GM12878 (cell line): ENCODE data around the gene ESRRG.

Experiments
- BHLHE40 ChIP-seq, 2 experiments: fragments of 450-650 bp in 1 of 2; IDR thresholded peaks; 2 replicates each; pipeline ENCODE4 v1.6.1; 2011 to 2017; ENCODE audit warnings: low read depth in 2 of 2, borderline replicate concordance in 1 of 2, improper control_type of control experiment in 1 of 2, low read length in 1 of 2, mild to moderate bottlenecking in 1 of 2
- CBX5 ChIP-seq: sonication (generic); IDR thresholded peaks from 2 replicates; pipeline ENCODE4 v1.6.1; 2016; ENCODE audit warnings: low read depth, moderate library complexity, mild to moderate bottlenecking, inconsistent platforms
- DPF2 ChIP-seq: fragments of 450-650 bp; IDR thresholded peaks from 2 replicates; pipeline ENCODE4 v1.6.1; 2017; ENCODE audit warnings: mild to moderate bottlenecking
- EP300 ChIP-seq, 2 experiments: fragments of 150-350 bp in 1 of 2; IDR thresholded peaks; 2 replicates each; pipeline ENCODE4 v1.6.1; 2011 to 2012; ENCODE audit warnings: low read depth in 2 of 2, low read length in 2 of 2, borderline replicate concordance in 1 of 2, improper control_type of control experiment in 1 of 2, inconsistent platforms in 1 of 2; ENCODE audit not compliant: control insufficient read depth in 1 of 2
- EZH2 ChIP-seq: IDR thresholded peaks from 2 replicates; pipeline ENCODE4 v1.6.1; 2012; ENCODE audit warnings: low read depth, mild to moderate bottlenecking, control low read depth, inconsistent platforms, low read length, borderline replicate concordance; ENCODE audit not compliant: control insufficient read depth
- MYC ChIP-seq: IDR thresholded peaks from 2 replicates; pipeline ENCODE4 v1.6.1; 2011; ENCODE audit warnings: mild to moderate bottlenecking, low read length, moderate library complexity, inconsistent platforms; ENCODE audit not compliant: insufficient read depth, insufficient replicate concordance, insufficient read length, severe bottlenecking
- POLR2A ChIP-seq: IDR thresholded peaks from 2 replicates; pipeline ENCODE4 v1.6.1; 2011; ENCODE audit warnings: low read depth, mild to moderate bottlenecking, low read length
- SMC3 ChIP-seq: IDR thresholded peaks from 2 replicates; pipeline ENCODE4 v1.6.1; 2011; ENCODE audit warnings: low read length, improper control_type of control experiment, borderline replicate concordance
- SUZ12 ChIP-seq: fragments of 200-600 bp; sonication (generic); IDR thresholded peaks from one replicate; pipeline ENCODE4 v1.6.1; 2018; ENCODE audit warnings: antibody characterized with exemption, mild to moderate bottlenecking; ENCODE audit not compliant: unreplicated experiment
- ZNF274 ChIP-seq: IDR thresholded peaks from one replicate; pipeline ENCODE4 v1.8.0; 2011; ENCODE audit not compliant: insufficient read length, insufficient read depth
- TF ChIP-seq, protein P1 (sequence below), 3 experiments: IDR thresholded peaks in 2 of 3; conservative IDR thresholded peaks in 1 of 3; 2 replicates each; pipeline ENCODE4 v1.5.1; 2011; ENCODE audit warnings: low read depth in 3 of 3, low read length in 3 of 3, mild to moderate bottlenecking in 3 of 3, control low read depth in 2 of 3, moderate library complexity in 2 of 3, inconsistent platforms in 1 of 3, mixed read lengths in 1 of 3; ENCODE audit not compliant: control insufficient read depth in 2 of 3, insufficient read depth in 1 of 3; ENCODE audit errors: extremely low read depth in 1 of 3
- TF ChIP-seq, protein P2 (sequence below): IDR thresholded peaks from 2 replicates; pipeline ENCODE4 v1.6.1; 2012; ENCODE audit warnings: low read depth, low read length, improper control_type of control experiment
- TF ChIP-seq, protein P3 (sequence below): fragments of 450-650 bp; formaldehyde crosslinking; IDR thresholded peaks from 2 replicates; pipeline ENCODE4 v1.4.0; 2022; ENCODE audit warnings: mild to moderate bottlenecking, moderate library complexity

DNA sequence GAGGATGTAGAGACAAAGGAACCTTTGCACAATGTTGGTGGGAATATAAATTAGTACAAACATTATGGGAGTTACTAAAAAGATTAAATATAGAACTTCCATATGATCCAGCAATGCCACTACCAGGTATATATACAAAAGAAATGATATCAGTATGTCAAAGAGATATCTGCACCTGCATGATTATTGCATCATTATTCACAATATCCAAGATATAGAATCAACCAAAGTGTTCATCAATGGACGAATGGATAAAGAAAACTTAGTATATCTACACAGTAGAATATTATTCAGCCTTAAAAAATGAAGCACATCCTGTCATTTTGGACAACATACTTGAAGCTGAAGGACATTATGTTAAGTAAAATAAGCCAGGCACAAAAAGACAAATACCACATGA, 238.2 kb downstream of the ESRRG start:
- TF ChIP-seq, protein P1, sequence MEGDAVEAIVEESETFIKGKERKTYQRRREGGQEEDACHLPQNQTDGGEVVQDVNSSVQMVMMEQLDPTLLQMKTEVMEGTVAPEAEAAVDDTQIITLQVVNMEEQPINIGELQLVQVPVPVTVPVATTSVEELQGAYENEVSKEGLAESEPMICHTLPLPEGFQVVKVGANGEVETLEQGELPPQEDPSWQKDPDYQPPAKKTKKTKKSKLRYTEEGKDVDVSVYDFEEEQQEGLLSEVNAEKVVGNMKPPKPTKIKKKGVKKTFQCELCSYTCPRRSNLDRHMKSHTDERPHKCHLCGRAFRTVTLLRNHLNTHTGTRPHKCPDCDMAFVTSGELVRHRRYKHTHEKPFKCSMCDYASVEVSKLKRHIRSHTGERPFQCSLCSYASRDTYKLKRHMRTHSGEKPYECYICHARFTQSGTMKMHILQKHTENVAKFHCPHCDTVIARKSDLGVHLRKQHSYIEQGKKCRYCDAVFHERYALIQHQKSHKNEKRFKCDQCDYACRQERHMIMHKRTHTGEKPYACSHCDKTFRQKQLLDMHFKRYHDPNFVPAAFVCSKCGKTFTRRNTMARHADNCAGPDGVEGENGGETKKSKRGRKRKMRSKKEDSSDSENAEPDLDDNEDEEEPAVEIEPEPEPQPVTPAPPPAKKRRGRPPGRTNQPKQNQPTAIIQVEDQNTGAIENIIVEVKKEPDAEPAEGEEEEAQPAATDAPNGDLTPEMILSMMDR (IDR thresholded peaks at IDR 0.05 in 2 of 3, conservative IDR thresholded peaks at IDR 0.05 in 1 of 3; ENCODE audit: control insufficient read depth in 2 of 3, extremely low read depth in 1 of 3, insufficient read depth in 1 of 3, low read depth in 3 of 3, low read length in 3 of 3): no peak
- TF ChIP-seq, protein P2, sequence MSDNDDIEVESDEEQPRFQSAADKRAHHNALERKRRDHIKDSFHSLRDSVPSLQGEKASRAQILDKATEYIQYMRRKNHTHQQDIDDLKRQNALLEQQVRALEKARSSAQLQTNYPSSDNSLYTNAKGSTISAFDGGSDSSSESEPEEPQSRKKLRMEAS: no peak
- TF ChIP-seq CBX5: no peak
- TF ChIP-seq MYC: no peak
- TF ChIP-seq SMC3: no peak
- TF ChIP-seq EZH2: no peak
- TF ChIP-seq EP300 (IDR thresholded peaks at IDR 0.05; ENCODE audit: borderline replicate concordance in 1 of 2, control insufficient read depth in 1 of 2, low read depth in 2 of 2, low read length in 2 of 2): no peak
- TF ChIP-seq DPF2: no peak
- no peak for TF ChIP-seq BHLHE40 (IDR thresholded peaks at IDR 0.05; ENCODE audit: borderline replicate concordance in 1 of 2, low read depth in 2 of 2, low read length in 1 of 2)
- TF ChIP-seq POLR2A: no peak
- TF ChIP-seq SUZ12: no peak
- no peak for TF ChIP-seq ZNF274
- TF ChIP-seq, protein P3, sequence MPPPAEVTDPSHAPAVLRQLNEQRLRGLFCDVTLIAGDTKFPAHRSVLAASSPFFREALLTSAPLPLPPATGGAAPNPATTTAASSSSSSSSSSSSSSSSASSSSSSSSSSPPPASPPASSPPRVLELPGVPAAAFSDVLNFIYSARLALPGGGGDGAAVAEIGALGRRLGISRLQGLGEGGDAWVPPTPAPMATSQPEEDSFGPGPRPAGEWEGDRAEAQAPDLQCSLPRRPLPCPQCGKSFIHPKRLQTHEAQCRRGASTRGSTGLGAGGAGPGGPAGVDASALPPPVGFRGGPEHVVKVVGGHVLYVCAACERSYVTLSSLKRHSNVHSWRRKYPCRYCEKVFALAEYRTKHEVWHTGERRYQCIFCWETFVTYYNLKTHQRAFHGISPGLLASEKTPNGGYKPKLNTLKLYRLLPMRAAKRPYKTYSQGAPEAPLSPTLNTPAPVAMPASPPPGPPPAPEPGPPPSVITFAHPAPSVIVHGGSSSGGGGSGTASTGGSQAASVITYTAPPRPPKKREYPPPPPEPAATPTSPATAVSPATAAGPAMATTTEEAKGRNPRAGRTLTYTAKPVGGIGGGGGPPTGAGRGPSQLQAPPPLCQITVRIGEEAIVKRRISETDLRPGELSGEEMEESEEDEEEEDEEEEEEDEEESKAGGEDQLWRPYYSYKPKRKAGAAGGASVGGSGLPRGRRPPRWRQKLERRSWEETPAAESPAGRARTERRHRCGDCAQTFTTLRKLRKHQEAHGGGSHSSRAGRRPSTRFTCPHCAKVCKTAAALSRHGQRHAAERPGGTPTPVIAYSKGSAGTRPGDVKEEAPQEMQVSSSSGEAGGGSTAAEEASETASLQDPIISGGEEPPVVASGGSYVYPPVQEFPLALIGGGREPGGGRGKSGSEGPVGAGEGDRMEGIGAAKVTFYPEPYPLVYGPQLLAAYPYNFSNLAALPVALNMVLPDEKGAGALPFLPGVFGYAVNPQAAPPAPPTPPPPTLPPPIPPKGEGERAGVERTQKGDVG: no peak
